HepG2 (cell line): Measurements from ENCODE around the gene STX4. TPM values are rescaled to one million over a fixed set of nuclear protein-coding genes. Genes with fewer than 3 reads are reported as not detected.

Experiments
- ARID4A ChIP-seq: sonication (generic); formaldehyde crosslinking; IDR thresholded peaks from 2 replicates; pipeline ENCODE4 v1.5.0; 2020; ENCODE audit warnings: mild to moderate bottlenecking, missing genetic modification reagents, borderline replicate concordance
- EEA1 ChIP-seq: sonication (generic); formaldehyde crosslinking; IDR thresholded peaks from 2 replicates; pipeline ENCODE4 v1.5.1; 2020; ENCODE audit warnings: mild to moderate bottlenecking, missing genetic modification reagents, borderline replicate concordance
- FOXA3 ChIP-seq: IDR thresholded peaks from 2 replicates; pipeline ENCODE4 v1.6.1; 2016; ENCODE audit warnings: missing genetic modification reagents, missing compliant biosample characterization
- GTF3A ChIP-seq: sonication (generic); formaldehyde crosslinking; conservative IDR thresholded peaks from 2 replicates; pipeline ENCODE4 v1.4.0; 2020; ENCODE audit warnings: mild to moderate bottlenecking, missing genetic modification reagents
- HMGA1 ChIP-seq: sonication (generic); formaldehyde crosslinking; conservative IDR thresholded peaks from 2 replicates; pipeline ENCODE4 v1.4.0; 2020; ENCODE audit warnings: missing genetic modification reagents
- HNRNPUL1 ChIP-seq: fragments of 200-400 bp; formaldehyde crosslinking; IDR thresholded peaks from 2 replicates; pipeline ENCODE4 v1.6.1; 2017; ENCODE audit warnings: low read depth, mild to moderate bottlenecking, low read length, moderate library complexity
- REPIN1 ChIP-seq: sonication (generic); formaldehyde crosslinking; IDR thresholded peaks from 2 replicates; pipeline ENCODE4 v1.8.0; 2022; ENCODE audit warnings: missing genetic modification reagents, low read depth, mild to moderate bottlenecking, borderline replicate concordance
- REXO4 ChIP-seq: sonication (generic); formaldehyde crosslinking; IDR thresholded peaks from 2 replicates; pipeline ENCODE4 v1.8.0; 2022; ENCODE audit warnings: missing genetic modification reagents, mild to moderate bottlenecking, borderline replicate concordance
- SMAD1 ChIP-seq: sonication (generic); formaldehyde crosslinking; IDR thresholded peaks from 2 replicates; pipeline ENCODE4 v1.4.0; 2020; ENCODE audit warnings: missing genetic modification reagents, low read depth, mild to moderate bottlenecking, borderline replicate concordance
- SNAPC5 ChIP-seq: sonication (generic); formaldehyde crosslinking; IDR thresholded peaks from 2 replicates; pipeline ENCODE4 v1.8.1; 2023; ENCODE audit warnings: mild to moderate bottlenecking, missing genetic modification reagents, borderline replicate concordance
- TIGD3 ChIP-seq: sonication (generic); formaldehyde crosslinking; IDR thresholded peaks from 2 replicates; pipeline ENCODE4 v1.5.1; 2020; ENCODE audit warnings: mild to moderate bottlenecking, missing genetic modification reagents, borderline replicate concordance
- ZBTB43 ChIP-seq: sonication (generic); formaldehyde crosslinking; conservative IDR thresholded peaks from 2 replicates; pipeline ENCODE4 v1.4.0; 2020; ENCODE audit warnings: missing genetic modification reagents
- ZFP41 ChIP-seq: sonication (generic); formaldehyde crosslinking; IDR thresholded peaks from 2 replicates; pipeline ENCODE4 v1.4.0; 2020; ENCODE audit warnings: mild to moderate bottlenecking, missing genetic modification reagents, borderline replicate concordance
- ZNF180 ChIP-seq: sonication (generic); formaldehyde crosslinking; IDR thresholded peaks from 2 replicates; pipeline ENCODE4 v1.4.0; 2020; ENCODE audit warnings: low read depth, missing genetic modification reagents, borderline replicate concordance
- ZNF20 ChIP-seq: sonication (generic); formaldehyde crosslinking; IDR thresholded peaks from 2 replicates; pipeline ENCODE4 v1.4.0; 2020; ENCODE audit warnings: mild to moderate bottlenecking, moderate library complexity, missing genetic modification reagents
- ZNF274 ChIP-seq: sonication (generic); formaldehyde crosslinking; IDR thresholded peaks from 2 replicates; pipeline ENCODE4 v1.5.1; 2020; ENCODE audit warnings: mild to moderate bottlenecking, missing genetic modification reagents
- ZNF44 ChIP-seq: sonication (generic); formaldehyde crosslinking; IDR thresholded peaks from 2 replicates; pipeline ENCODE4 v1.5.1; 2020; ENCODE audit warnings: mild to moderate bottlenecking, missing genetic modification reagents
- ZNF660 ChIP-seq: sonication (generic); formaldehyde crosslinking; IDR thresholded peaks from 2 replicates; pipeline ENCODE4 v1.5.1; 2020; ENCODE audit warnings: mild to moderate bottlenecking, low read depth, missing genetic modification reagents, borderline replicate concordance
- ZNF777 ChIP-seq: sonication (generic); formaldehyde crosslinking; IDR thresholded peaks from 2 replicates; pipeline ENCODE4 v1.4.0; 2020; ENCODE audit warnings: missing genetic modification reagents
- polyA plus RNA-seq, 8 experiments: library from polyadenylated mRNA; depleted of rRNA in 3 of 8; stranded (reverse) in 7 of 8; unstranded in 1 of 8; fragments of >200 nt; fragmentation: Illumina TruSeq in 4 of 8; extraction: Trizol in 4 of 8; gene quantifications; 2 replicates each; pipeline versions ENCODE4 v1.2.1 to v1.2.3, GENCODE V29; 2011 to 2016; ENCODE audit warnings: low read depth in 4 of 8, missing spikeins in 1 of 8, mixed read lengths in 1 of 8; ENCODE audit not compliant: insufficient read depth in 1 of 8
- total RNA-seq, 5 experiments: library from RNA; depleted of rRNA; stranded (reverse); fragments of >200 nt; fragmentation: Illumina TruSeq; extraction: Trizol; gene quantifications; 2 replicates each; pipeline ENCODE4 v1.2.3, GENCODE V29; 2016; ENCODE audit warnings: low read depth in 1 of 5

Gene STX4
- total and polyA plus RNA-seq, 2 of the 13 experiments (the other 11 are each of a cell fraction or from before 2014, with no cell fraction given), result 29.2 to 34.6 TPM

- TF ChIP-seq ARID4A (CRISPR knock-in tag) (peak; percentile 79), ZNF180 (CRISPR knock-in tag) (no peak), ZNF44 (0 out of 2 replicates have a peak, but pooled peaks have one; percentile 29), ZBTB43 (0 out of 2 replicates have a peak, but pooled peaks have one; percentile 23), ZNF777 (CRISPR knock-in tag) (peak; percentile 62; the same call in 1 of the 2 replicates), TIGD3 (0 out of 2 replicates have a peak, but pooled peaks have one; percentile 53), GTF3A (CRISPR knock-in tag) (no peak), HNRNPUL1 (no peak), ZNF20 (no peak), HMGA1 (CRISPR knock-in tag) (no peak), REPIN1 (peak; percentile 57), FOXA3 (CRISPR knock-in tag) (0 out of 2 replicates have a peak, but pooled peaks have one; percentile 20), REXO4 (CRISPR knock-in tag) (no peak), SMAD1 (CRISPR knock-in tag) (peak; percentile 84), SNAPC5 (CRISPR knock-in tag) (no peak), ZNF274 (CRISPR knock-in tag) (no peak), ZNF660 (CRISPR knock-in tag) (no peak), EEA1 (CRISPR knock-in tag) (no peak; the same call in 1 of the 2 replicates), ZFP41 (no peak)
These were observed 36.2 kb upstream of the STX4 start (continued) for GRCh38 chr16:30996985-30997724.
